GM12892 (cell line): ENCODE results near the gene NID1.

Source experiments
- POLR2A ChIP-seq: IDR thresholded peaks from 2 replicates; pipeline ENCODE4 v1.6.1; 2011; ENCODE audit warnings: low read depth, low read length, control low read depth
- POLR2AphosphoS5 ChIP-seq: IDR thresholded peaks from 2 replicates; pipeline ENCODE4 v1.6.1; 2011; ENCODE audit warnings: low read depth, low read length, control low read depth
- TAF1 ChIP-seq: IDR thresholded peaks from 2 replicates; pipeline ENCODE4 v1.6.1; 2011; ENCODE audit warnings: low read depth, mild to moderate bottlenecking, control low read depth, low read length, borderline replicate concordance

- TF ChIP-seq POLR2A (no peak), TAF1 (no peak), POLR2AphosphoS5 (no peak)
Measured at GRCh38 chr1:236069796-236070195, 4.9 kb upstream of the NID1 start.
